Kidney (tissue), 14 donors: ENCODE measurements around the gene PKD1L1. TPM values are rescaled to one million over a fixed set of nuclear protein-coding genes. Genes with fewer than 3 reads are reported as not detected.
"Not testable (repeated sequence)": the region's sequence is repeated elsewhere in the genome, so short reads cannot be mapped to it uniquely, and the experiment has no call there.

Source experiments
- DNase-seq, 5 donors: peaks; one replicate each; pipeline ENCODE4 v3.0.0-alpha.2; 2013 to 2020
- FAIRE-seq: peaks from 2 replicates; lab custom pipeline; 2012; peaks lifted over from hg19 to GRCh38; lab: Jason Lieb, UNC
- H3K27ac ChIP-seq, 2 donors: one replicate each; pipeline ENCODE4 v1.7.0; 2013; ENCODE audit warnings: low read depth in 2 of 2, low read length in 2 of 2, inconsistent platforms in 1 of 2
- H3K27me3 ChIP-seq: one replicate; pipeline ENCODE4 v1.7.1; 2013; ENCODE audit warnings: low read length, inconsistent platforms; ENCODE audit not compliant: control insufficient read depth, insufficient read depth
- H3K36me3 ChIP-seq, 3 donors: one replicate each; pipeline versions ENCODE4 v1.7.0 to v1.7.1; 2013; ENCODE audit warnings: low read length in 3 of 3, control low read depth in 1 of 3, inconsistent platforms in 1 of 3; ENCODE audit not compliant: insufficient read depth in 3 of 3, control insufficient read depth in 2 of 3
- H3K4me1 ChIP-seq, 3 donors: one replicate each; pipeline versions ENCODE4 v1.7.0 to v1.7.1; 2013; ENCODE audit warnings: low read length in 3 of 3, inconsistent platforms in 1 of 3, low read depth in 1 of 3; ENCODE audit not compliant: control insufficient read depth in 2 of 3, insufficient read depth in 2 of 3
- H3K4me3 ChIP-seq, 3 donors: one replicate each; pipeline versions ENCODE4 v1.7.0 to v1.8.1; 2013; ENCODE audit warnings: low read length in 3 of 3, control low read depth in 1 of 3, inconsistent platforms in 1 of 3
- H3K9ac ChIP-seq, 3 donors: one replicate each; pipeline versions ENCODE4 v1.7.0 to v1.7.1; 2013; ENCODE audit warnings: low read length in 3 of 3, control low read depth in 1 of 3, inconsistent platforms in 1 of 3
- H3K9me3 ChIP-seq, 3 donors: one replicate each; pipeline versions ENCODE4 v1.7.0 to v1.7.1; 2013; ENCODE audit warnings: low read length in 3 of 3, control low read depth in 1 of 3, inconsistent platforms in 1 of 3; ENCODE audit not compliant: control insufficient read depth in 2 of 3, insufficient read depth in 1 of 3
- intact Hi-C: fragments of 100-400 bp; cut with DNase I; formaldehyde crosslinking; loops from one replicate; pipeline ENCODE4 v1.11.1; 2022
- polyA plus RNA-seq: library from polyadenylated mRNA; stranded (reverse); fragments of 350-450 nt; fragmentation: Illumina TruSeq; extraction: RNeasy Lipid Tissue Mini Kit (QIAGEN cat#74804); gene quantifications from one replicate; pipeline ENCODE4 v1.2.3, GENCODE V29; 2014; ENCODE audit warnings: low read depth, low replicate concordance; ENCODE audit not compliant: insufficient read depth
- total RNA-seq: library from RNA; stranded (reverse); fragmentation: NEBNext Ultra II Directional; extraction: Animal tissue kit (Norgen Biotek cat#: 25700); gene quantifications from one replicate; pipeline ENCODE4 v1.2.1, GENCODE V29; 2021
- TF ChIP-seq, protein P1 (sequence below): IDR thresholded peaks from 3 replicates; pipeline ENCODE4 v1.5.1; 2012; ENCODE audit warnings: mild to moderate bottlenecking, moderate library complexity, borderline replicate concordance; ENCODE audit not compliant: insufficient read depth; ENCODE audit errors: extremely low read depth
- donor health status: control.
- donor health status: control.
- donor health status: control.
- donor health status: control.
- donor health status: control.
- donor health status: DM: yes; HTN: yes; CAD: no.
- donor health status: Normal renal cell carcinoma (clear cell type).

The PKD1L1 gene
- total and polyA plus RNA-seq, 2 donors from 2014 or later, result 0.32 to 0.82 TPM

DNA sequence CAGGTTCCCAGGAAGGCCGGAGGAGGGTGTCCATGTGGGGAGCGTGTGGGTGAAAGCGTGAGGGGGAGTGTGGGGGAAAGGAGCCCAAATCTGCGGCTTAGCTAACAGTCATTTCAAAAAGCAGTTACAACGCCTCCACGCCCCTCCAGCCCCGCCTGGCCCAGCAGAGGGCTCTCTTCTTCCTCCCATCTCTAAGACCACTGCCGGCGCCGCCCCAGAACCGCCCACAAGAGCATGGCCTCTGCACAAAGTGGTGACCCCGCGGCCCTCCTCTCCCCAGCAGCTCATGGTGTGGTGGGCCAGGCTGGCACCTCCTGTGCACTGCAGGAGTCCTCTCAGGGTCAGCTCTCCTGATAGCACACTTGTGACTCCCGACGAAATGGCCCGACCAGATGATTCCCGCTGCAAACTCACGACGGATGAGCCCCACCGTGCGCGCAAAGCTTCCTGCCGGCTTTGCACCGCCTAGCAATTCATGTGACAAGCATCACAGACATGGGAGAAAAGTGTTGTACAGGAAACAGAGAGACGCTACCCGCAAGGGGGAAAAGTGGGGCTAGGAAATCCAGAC lies 43.6 kb upstream of the PKD1L1 start:
- no peak for FAIRE-seq
- intact Hi-C loops, result loop anchor here (10.0 kb wide), 1 partner anchor 113 kb away; no protein-coding TSS in a partner anchor
- Histone ChIP-seq H3K27me3 (no peaks in the 10 kb centered on the region), H3K4me1 (peaks cover 0 to 2% (median 0%) of the 10 kb centered on the region in 3 donors), H3K9ac (no peak overlapping the region), H3K27ac (peak overlapping the region in 1 of 2 donors; percentile 17), H3K36me3 (no peaks in the 10 kb centered on the region), H3K4me3 (peak overlapping the region; percentile 55 to 64 (median 64)), H3K9me3 (no peaks in the 10 kb centered on the region)
- TF ChIP-seq, protein P1, sequence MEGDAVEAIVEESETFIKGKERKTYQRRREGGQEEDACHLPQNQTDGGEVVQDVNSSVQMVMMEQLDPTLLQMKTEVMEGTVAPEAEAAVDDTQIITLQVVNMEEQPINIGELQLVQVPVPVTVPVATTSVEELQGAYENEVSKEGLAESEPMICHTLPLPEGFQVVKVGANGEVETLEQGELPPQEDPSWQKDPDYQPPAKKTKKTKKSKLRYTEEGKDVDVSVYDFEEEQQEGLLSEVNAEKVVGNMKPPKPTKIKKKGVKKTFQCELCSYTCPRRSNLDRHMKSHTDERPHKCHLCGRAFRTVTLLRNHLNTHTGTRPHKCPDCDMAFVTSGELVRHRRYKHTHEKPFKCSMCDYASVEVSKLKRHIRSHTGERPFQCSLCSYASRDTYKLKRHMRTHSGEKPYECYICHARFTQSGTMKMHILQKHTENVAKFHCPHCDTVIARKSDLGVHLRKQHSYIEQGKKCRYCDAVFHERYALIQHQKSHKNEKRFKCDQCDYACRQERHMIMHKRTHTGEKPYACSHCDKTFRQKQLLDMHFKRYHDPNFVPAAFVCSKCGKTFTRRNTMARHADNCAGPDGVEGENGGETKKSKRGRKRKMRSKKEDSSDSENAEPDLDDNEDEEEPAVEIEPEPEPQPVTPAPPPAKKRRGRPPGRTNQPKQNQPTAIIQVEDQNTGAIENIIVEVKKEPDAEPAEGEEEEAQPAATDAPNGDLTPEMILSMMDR, result peak; percentile 60
- peak; percentile 84 to 94 (median 88) for DNase-seq

DNA sequence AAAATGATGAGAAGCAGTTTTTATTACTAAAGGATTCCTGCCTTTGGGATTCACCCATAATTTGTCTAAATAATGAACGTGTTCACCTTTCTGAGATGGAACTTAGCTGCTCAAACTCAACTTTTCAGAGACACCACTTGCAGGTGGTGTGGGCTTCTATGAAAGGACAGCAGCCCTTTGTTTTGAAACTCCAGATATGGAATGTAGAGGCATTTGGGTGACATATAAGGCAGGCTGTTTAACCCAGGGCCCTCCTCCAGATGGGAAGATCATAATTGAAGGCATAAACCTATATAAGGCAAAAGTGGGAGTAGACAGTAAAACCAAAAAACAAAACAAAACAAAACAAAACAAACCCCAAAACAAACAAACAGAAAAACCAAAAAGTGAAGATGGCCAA lies 43.0 kb upstream of the PKD1L1 start:
- TF ChIP-seq, protein P1, result no peak
- intact Hi-C loops, result loop anchor here (10.0 kb wide), 1 partner anchor 114 kb away; no protein-coding TSS in a partner anchor
- Histone ChIP-seq H3K9ac (no peak overlapping the region), H3K27me3 (no peaks in the 10 kb centered on the region), H3K27ac (no peak overlapping the region), H3K36me3 (no peaks in the 10 kb centered on the region), H3K4me1 (peaks cover 0 to 2% (median 0%) of the 10 kb centered on the region in 3 donors), H3K4me3 (peak overlapping the region in 1 of 3 donors; percentile 64), H3K9me3 (no peaks in the 10 kb centered on the region)
- DNase-seq (no peak), FAIRE-seq (no peak)

GRCh38 chr7:47990592-47990991 lies 42.3 kb upstream of the PKD1L1 start:
- no peaks in the 10 kb centered on the region for H3K36me3 ChIP-seq
- DNase-seq (no peak), FAIRE-seq (no peak)
- intact Hi-C loops, result loop anchor here (10.0 kb wide), 1 partner anchor 114 kb away; no protein-coding TSS in a partner anchor
- H3K9ac ChIP-seq, result no peak overlapping the region
- no peak overlapping the region for H3K4me3 ChIP-seq
- TF ChIP-seq, protein P1, result no peak
- no peaks in the 10 kb centered on the region for H3K27me3 ChIP-seq
- peaks cover 0 to 2% (median 0%) of the 10 kb centered on the region in 3 donors for H3K4me1 ChIP-seq
- no peaks in the 10 kb centered on the region for H3K9me3 ChIP-seq
- no peak overlapping the region for H3K27ac ChIP-seq

GRCh38 chr7:47989607-47990400 lies 41.5 kb upstream of the PKD1L1 start:
- H3K9me3 ChIP-seq, H3K4me3 ChIP-seq, H3K4me1 ChIP-seq, H3K36me3 ChIP-seq, H3K9ac ChIP-seq, H3K27ac ChIP-seq, H3K27me3 ChIP-seq: not testable (repeated sequence)
- FAIRE-seq (peak; percentile 57), DNase-seq (peak in 4 of 5 donors; percentile 59 to 78 (median 70))
- intact Hi-C loops, result loop anchor here (10.0 kb wide), 1 partner anchor 115 kb away; no protein-coding TSS in a partner anchor
